ENCODE data around the gene TMEM214.

GRCh38 chr2:27082773-27083409 lies 50.1 kb downstream of the TMEM214 start:
- no peak for TF ChIP-seq TAF1 (IDR thresholded peaks at IDR 0.05; ENCODE audit: borderline replicate concordance, insufficient read depth, low read length)
- no peak for TF ChIP-seq REST (IDR thresholded peaks at IDR 0.05; ENCODE audit: insufficient read depth in 1 of 2, low read depth in 2 of 2, low read length in 2 of 2)
- no peak for TF ChIP-seq SIN3A (IDR thresholded peaks at IDR 0.05; ENCODE audit: borderline replicate concordance, insufficient read depth, low read length)
- TF ChIP-seq POLR2AphosphoS5 (IDR thresholded peaks at IDR 0.05; ENCODE audit: low read depth, low read length): no peak

Measured in PFSK-1 (cell line).